Forelimb muscle (tissue), 1 donor: Measurements from ENCODE around the gene HTR3E. TPM values are rescaled to one million over a fixed set of nuclear protein-coding genes. Genes with fewer than 3 reads are reported as not detected.

Source experiments
- DNase-seq: peaks from one replicate; pipeline ENCODE4 v3.0.0-alpha.2; 2013; ENCODE audit warnings: low read depth
- polyA plus RNA-seq: library from polyadenylated mRNA; unstranded; fragments of 120-200 nt; gene quantifications from one replicate; pipeline ENCODE4 v1.2.1, GENCODE V29; 2013; ENCODE audit not compliant: insufficient read length

Gene HTR3E
- polyA plus RNA-seq, 1 donor = not detected

DNA sequence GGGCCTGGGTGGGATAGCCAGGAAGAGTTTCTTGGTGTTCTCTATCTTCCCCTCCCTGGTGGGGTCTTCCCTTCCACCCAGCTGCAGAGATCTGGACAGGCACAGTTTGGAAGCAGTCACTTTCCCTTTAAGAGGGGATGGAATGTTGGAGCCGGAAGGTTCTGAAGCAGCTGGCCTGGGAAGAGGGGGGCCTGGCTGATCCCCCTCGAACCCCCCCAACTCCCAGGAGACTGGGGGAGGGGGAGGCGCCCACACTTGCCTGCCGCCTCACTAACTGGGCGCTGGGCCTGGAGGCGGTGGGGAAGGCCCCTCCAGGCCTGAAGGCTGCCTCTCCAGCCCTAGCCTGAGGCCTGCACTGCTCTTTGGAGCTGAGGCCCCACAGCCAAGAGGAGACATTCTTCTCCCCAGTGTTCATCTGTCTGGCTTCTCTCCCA is 59.7 kb downstream of the HTR3E start:
- no peak for DNase-seq

Other genes with a start within 250 kb of the HTR3E start
- gene PARL, start 212.2 kb upstream of the HTR3E start, polyA plus RNA-seq = 32.7 TPM
- 28.5 TPM for gene ABCC5, start 79.2 kb upstream of the HTR3E start, polyA plus RNA-seq
- gene HTR3D, start 65.3 kb upstream of the HTR3E start, polyA plus RNA-seq = not detected
- not detected for gene HTR3C, start 44.0 kb upstream of the HTR3E start, polyA plus RNA-seq
- gene EIF2B5, start 38.3 kb downstream of the HTR3E start, polyA plus RNA-seq = 36.4 TPM
- gene DVL3, start 58.3 kb downstream of the HTR3E start, polyA plus RNA-seq = 85.7 TPM
- 177 TPM for gene AP2M1, start 77.8 kb downstream of the HTR3E start, polyA plus RNA-seq
- gene ABCF3, start 89.1 kb downstream of the HTR3E start, polyA plus RNA-seq = 53.2 TPM
- 0.40 TPM for gene VWA5B2, start 132.5 kb downstream of the HTR3E start, polyA plus RNA-seq
- gene ALG3, start 151.9 kb downstream of the HTR3E start, polyA plus RNA-seq = 21.5 TPM
- 1.4 TPM for gene EEF1AKMT4, start 152.6 kb downstream of the HTR3E start, polyA plus RNA-seq
- gene CAMK2N2, start 164.5 kb downstream of the HTR3E start, polyA plus RNA-seq = not detected
- gene ECE2, start 179.0 kb downstream of the HTR3E start, polyA plus RNA-seq = not detected
- gene PSMD2, start 202.2 kb downstream of the HTR3E start, polyA plus RNA-seq = 163 TPM
- 171 TPM for gene EIF4G1, start 217.5 kb downstream of the HTR3E start, polyA plus RNA-seq
- 8.8 TPM for gene FAM131A, start 240.5 kb downstream of the HTR3E start, polyA plus RNA-seq